GM18499 (cell line): ENCODE measurements around the gene SLC29A1.
A peak's percentile ranks its signal among the peaks of the same experiment; 100 is the strongest.

Source experiments
- ATAC-seq: cut with Tn5 transposase; IDR thresholded peaks from one replicate; pipeline ENCODE4 v1.9.1; 2021; ENCODE audit warnings: moderate number of reproducible peaks; ENCODE audit not compliant: insufficient read depth, unreplicated experiment

Gene SLC29A1

GRCh38 chr6:44234101-44235025 lies 11.0 kb downstream of the SLC29A1 start:
- no peak for ATAC-seq

- no peak for ATAC-seq
Observed at GRCh38 chr6:44235269-44235668, 11.9 kb downstream of the SLC29A1 start.

- ATAC-seq: no peak
Observed at GRCh38 chr6:44235891-44236516, 12.6 kb downstream of the SLC29A1 start.

- ATAC-seq: no peak
Observed at GRCh38 chr6:44237021-44237812, 13.8 kb downstream of the SLC29A1 start.

GRCh38 chr6:44237813-44238433 lies 14.5 kb downstream of the SLC29A1 start:
- no peak for ATAC-seq

- no peak for ATAC-seq
Observed at GRCh38 chr6:44238687-44239350, 15.4 kb downstream of the SLC29A1 start.

GRCh38 chr6:44243345-44243744 lies 19.9 kb downstream of the SLC29A1 start:
- no peak for ATAC-seq

GRCh38 chr6:44245391-44245911 lies 22.1 kb downstream of the SLC29A1 start:
- no peak for ATAC-seq

GRCh38 chr6:44245912-44246662 lies 22.7 kb downstream of the SLC29A1 start:
- ATAC-seq: peak; percentile 26

- ATAC-seq: peak; percentile 43
Observed at GRCh38 chr6:44246663-44247337, 23.4 kb downstream of the SLC29A1 start, which contains the start of gene HSP90AB1. Gene HSP90AB1 (plus strand): TSS chr6:44247101. CDS start chr6:44248630, 1,529 bp downstream.

- no peak for ATAC-seq
Observed at GRCh38 chr6:44247338-44248302, 24.2 kb downstream of the SLC29A1 start.

GRCh38 chr6:44248579-44248978 lies 25.2 kb downstream of the SLC29A1 start:
- no peak for ATAC-seq

GRCh38 chr6:44249082-44249748 lies 25.8 kb downstream of the SLC29A1 start:
- no peak for ATAC-seq

- no peak for ATAC-seq
Observed at GRCh38 chr6:44250067-44250717, 26.8 kb downstream of the SLC29A1 start.

GRCh38 chr6:44250718-44251123 lies 27.3 kb downstream of the SLC29A1 start:
- no peak for ATAC-seq
